ENCODE measurements around the gene KRT40.
A peak's percentile ranks its signal among the peaks of the same experiment; 100 is the strongest.

The KRT40 gene

GRCh38 chr17:40980596-40980995 lies 3.5 kb downstream of the KRT40 start:
- Mint-ChIP-seq H3K36me3 (ENCODE audit: low read depth) (no peaks in the 10 kb centered on the region), H3K27me3 (ENCODE audit: low read depth) (peaks cover 6% of the 10 kb centered on the region), H3K4me1 (peaks cover 36% of the 10 kb centered on the region), H3K9me3 (no peaks in the 10 kb centered on the region), H3K27ac (peak overlapping the region; percentile 17 to 50 (median 26)), H3K4me3 (peak overlapping the region in 2 of 3 experiments; percentile 6 to 27)
- TF ChIP-seq CTCF (IDR thresholded peaks at IDR 0.05; ENCODE audit: unreplicated experiment in 3 of 3) = no peak

GRCh38 chr17:40980117-40980516 lies 4.0 kb downstream of the KRT40 start:
- Mint-ChIP-seq H3K9me3 (no peaks in the 10 kb centered on the region), H3K36me3 (ENCODE audit: low read depth) (no peaks in the 10 kb centered on the region), H3K4me1 (peaks cover 41% of the 10 kb centered on the region), H3K27me3 (ENCODE audit: low read depth) (peaks cover 6% of the 10 kb centered on the region), H3K4me3 (peak overlapping the region in 1 of 3 experiments; percentile 14), H3K27ac (peak overlapping the region; percentile 17 to 50 (median 26))
- no peak for TF ChIP-seq CTCF (IDR thresholded peaks at IDR 0.05; ENCODE audit: unreplicated experiment in 3 of 3)

- Mint-ChIP-seq H3K27me3 (ENCODE audit: low read depth) (peaks cover under 1% of the 10 kb centered on the region), H3K27ac (peak overlapping the region; percentile 25 to 65 (median 48)), H3K9me3 (no peaks in the 10 kb centered on the region), H3K4me3 (no peak overlapping the region), H3K4me1 (peaks cover 37% of the 10 kb centered on the region), H3K36me3 (ENCODE audit: low read depth) (no peaks in the 10 kb centered on the region)
- no peak for TF ChIP-seq CTCF (IDR thresholded peaks at IDR 0.05; ENCODE audit: unreplicated experiment in 3 of 3)
These were observed 5.5 kb downstream of the KRT40 start for GRCh38 chr17:40978575-40979151.

GRCh38 chr17:40975516-40975915 lies 8.6 kb downstream of the KRT40 start:
- Mint-ChIP-seq H3K36me3 (ENCODE audit: low read depth) (no peaks in the 10 kb centered on the region), H3K27ac (no peak overlapping the region), H3K4me1 (peaks cover 25% of the 10 kb centered on the region), H3K4me3 (no peak overlapping the region), H3K9me3 (peaks cover 3% of the 10 kb centered on the region), H3K27me3 (ENCODE audit: low read depth) (no peaks in the 10 kb centered on the region)
- TF ChIP-seq CTCF (IDR thresholded peaks at IDR 0.05; ENCODE audit: unreplicated experiment in 3 of 3) = no peak

GRCh38 chr17:40974366-40974765 lies 9.8 kb downstream of the KRT40 start:
- Mint-ChIP-seq H3K4me1 (peaks cover 15% of the 10 kb centered on the region), H3K27ac (no peak overlapping the region), H3K4me3 (no peak overlapping the region), H3K36me3 (ENCODE audit: low read depth) (no peaks in the 10 kb centered on the region), H3K27me3 (ENCODE audit: low read depth) (no peaks in the 10 kb centered on the region), H3K9me3 (peaks cover 3% of the 10 kb centered on the region)
- TF ChIP-seq CTCF (IDR thresholded peaks at IDR 0.05; ENCODE audit: unreplicated experiment in 3 of 3) = no peak

GRCh38 chr17:40967582-40967981 lies 16.5 kb downstream of the KRT40 start:
- no peaks in the 10 kb centered on the region for H3K36me3 Mint-ChIP-seq (ENCODE audit: low read depth)

More at GRCh38 chr17:40967582-40967981, 16.5 kb downstream of the KRT40 start:
- H3K4me1 Mint-ChIP-seq = no peaks in the 10 kb centered on the region
- no peak for TF ChIP-seq CTCF (IDR thresholded peaks at IDR 0.05; ENCODE audit: unreplicated experiment in 3 of 3)
- H3K27me3 Mint-ChIP-seq (ENCODE audit: low read depth) = no peaks in the 10 kb centered on the region
- no peak overlapping the region for H3K4me3 Mint-ChIP-seq
- H3K27ac Mint-ChIP-seq = no peak overlapping the region
- peaks cover 3% of the 10 kb centered on the region for H3K9me3 Mint-ChIP-seq
